Measurements from ENCODE around the gene POLR1D.
"Not testable (repeated sequence)": the region's sequence is repeated elsewhere in the genome, so short reads cannot be mapped to it uniquely, and the experiment has no call there.

POLR1D gene

GRCh38 chr13:27617881-27618321 lies 3.8 kb upstream of the POLR1D start:
- DNase-seq (ENCODE audit: low read depth) = no peak

GRCh38 chr13:27619093-27619727 lies 2.5 kb upstream of the POLR1D start:
- peak; percentile 34 for DNase-seq (ENCODE audit: low read depth)

- DNase-seq (ENCODE audit: low read depth) = peak; percentile 21
Observed at GRCh38 chr13:27619728-27620376, 1.8 kb upstream of the POLR1D start.

GRCh38 chr13:27620377-27621115 lies 1.1 kb upstream of the POLR1D start, which contains the start of gene LNX2:
TSS of gene LNX2 (minus strand) at chr13:27620529. CDS start at chr13:27581703, 38,826 bp downstream.
- peak; percentile 95 for DNase-seq (ENCODE audit: low read depth)

- DNase-seq (ENCODE audit: low read depth) = no peak
Observed at GRCh38 chr13:27621116-27621365, 651 bp upstream of the POLR1D start.

- no peak for DNase-seq (ENCODE audit: low read depth)
Observed at GRCh38 chr13:27622102-27622820, 569 bp downstream of the POLR1D start.

- no peak for DNase-seq (ENCODE audit: low read depth)
Observed at GRCh38 chr13:27622881-27623280, 1.2 kb downstream of the POLR1D start.

GRCh38 chr13:27624071-27624470 lies 2.4 kb downstream of the POLR1D start:
- no peak for DNase-seq (ENCODE audit: low read depth)

GRCh38 chr13:27625839-27626238 lies 4.1 kb downstream of the POLR1D start:
- no peak for DNase-seq (ENCODE audit: low read depth)

- DNase-seq (ENCODE audit: low read depth) = no peak
Observed at GRCh38 chr13:27627380-27627779, 5.7 kb downstream of the POLR1D start.

- DNase-seq (ENCODE audit: low read depth) = no peak
Observed at GRCh38 chr13:27628081-27628480, 6.4 kb downstream of the POLR1D start.

GRCh38 chr13:27628766-27629165 lies 7.1 kb downstream of the POLR1D start:
- not testable (repeated sequence) for DNase-seq (ENCODE audit: low read depth)

GRCh38 chr13:27631156-27631555 lies 9.5 kb downstream of the POLR1D start:
- DNase-seq (ENCODE audit: low read depth) = peak; percentile 7

- no peak for DNase-seq (ENCODE audit: low read depth)
Observed at GRCh38 chr13:27631665-27632064, 10.0 kb downstream of the POLR1D start.

- DNase-seq (ENCODE audit: low read depth) = no peak
Observed at GRCh38 chr13:27632214-27632613, 10.5 kb downstream of the POLR1D start.

GRCh38 chr13:27632648-27633047 lies 11.0 kb downstream of the POLR1D start:
- no peak for DNase-seq (ENCODE audit: low read depth)

- DNase-seq (ENCODE audit: low read depth) = no peak
Observed at GRCh38 chr13:27634231-27634630, 12.5 kb downstream of the POLR1D start.

- no peak for DNase-seq (ENCODE audit: low read depth)
Observed at GRCh38 chr13:27634791-27635190, 13.1 kb downstream of the POLR1D start.

GRCh38 chr13:27635266-27635665 lies 13.6 kb downstream of the POLR1D start:
- DNase-seq (ENCODE audit: low read depth) = no peak

- no peak for DNase-seq (ENCODE audit: low read depth)
Observed at GRCh38 chr13:27636589-27637288, 15.0 kb downstream of the POLR1D start.

GRCh38 chr13:27637289-27637626 lies 15.6 kb downstream of the POLR1D start:
- no peak for DNase-seq (ENCODE audit: low read depth)

- no peak for DNase-seq (ENCODE audit: low read depth)
Observed at GRCh38 chr13:27638001-27638400, 16.3 kb downstream of the POLR1D start.

Measured in amniotic epithelial cell (primary cell).